Nephron (organoid): ENCODE data around the gene ZNF764.
"Not testable (repeated sequence)": the region's sequence is repeated elsewhere in the genome, so short reads cannot be mapped to it uniquely, and the experiment has no call there.

Source experiments
- H3K27ac Mint-ChIP-seq, 3 experiments: 2 replicates each; pipeline ENCODE4 v1.8.0; 2020; ENCODE audit warnings: mixed read lengths in 3 of 3, mild to moderate bottlenecking in 2 of 3, moderate library complexity in 1 of 3
- H3K27me3 Mint-ChIP-seq: 2 replicates; pipeline ENCODE4 v1.8.0; 2021; ENCODE audit warnings: low read depth, mild to moderate bottlenecking, moderate library complexity, mixed read lengths
- H3K36me3 Mint-ChIP-seq: 2 replicates; pipeline ENCODE4 v1.8.0; 2020; ENCODE audit warnings: low read depth, mixed read lengths
- H3K4me1 Mint-ChIP-seq: 2 replicates; pipeline ENCODE4 v1.8.0; 2020; ENCODE audit warnings: mixed read lengths
- H3K4me3 Mint-ChIP-seq, 3 experiments: 2 replicates each; pipeline ENCODE4 v1.8.0; 2020; ENCODE audit warnings: mild to moderate bottlenecking in 3 of 3, mixed read lengths in 3 of 3, moderate library complexity in 2 of 3
- H3K9me3 Mint-ChIP-seq: 2 replicates; pipeline ENCODE4 v1.8.0; 2020; ENCODE audit warnings: mixed read lengths
- TF ChIP-seq, protein P1 (sequence below), 3 experiments: fragments of 200-600 bp; sonication (generic); IDR thresholded peaks; one replicate each; pipeline ENCODE4 v1.5.0; 2021; ENCODE audit warnings: antibody characterized with exemption in 3 of 3; ENCODE audit not compliant: unreplicated experiment in 3 of 3

Gene ZNF764

DNA sequence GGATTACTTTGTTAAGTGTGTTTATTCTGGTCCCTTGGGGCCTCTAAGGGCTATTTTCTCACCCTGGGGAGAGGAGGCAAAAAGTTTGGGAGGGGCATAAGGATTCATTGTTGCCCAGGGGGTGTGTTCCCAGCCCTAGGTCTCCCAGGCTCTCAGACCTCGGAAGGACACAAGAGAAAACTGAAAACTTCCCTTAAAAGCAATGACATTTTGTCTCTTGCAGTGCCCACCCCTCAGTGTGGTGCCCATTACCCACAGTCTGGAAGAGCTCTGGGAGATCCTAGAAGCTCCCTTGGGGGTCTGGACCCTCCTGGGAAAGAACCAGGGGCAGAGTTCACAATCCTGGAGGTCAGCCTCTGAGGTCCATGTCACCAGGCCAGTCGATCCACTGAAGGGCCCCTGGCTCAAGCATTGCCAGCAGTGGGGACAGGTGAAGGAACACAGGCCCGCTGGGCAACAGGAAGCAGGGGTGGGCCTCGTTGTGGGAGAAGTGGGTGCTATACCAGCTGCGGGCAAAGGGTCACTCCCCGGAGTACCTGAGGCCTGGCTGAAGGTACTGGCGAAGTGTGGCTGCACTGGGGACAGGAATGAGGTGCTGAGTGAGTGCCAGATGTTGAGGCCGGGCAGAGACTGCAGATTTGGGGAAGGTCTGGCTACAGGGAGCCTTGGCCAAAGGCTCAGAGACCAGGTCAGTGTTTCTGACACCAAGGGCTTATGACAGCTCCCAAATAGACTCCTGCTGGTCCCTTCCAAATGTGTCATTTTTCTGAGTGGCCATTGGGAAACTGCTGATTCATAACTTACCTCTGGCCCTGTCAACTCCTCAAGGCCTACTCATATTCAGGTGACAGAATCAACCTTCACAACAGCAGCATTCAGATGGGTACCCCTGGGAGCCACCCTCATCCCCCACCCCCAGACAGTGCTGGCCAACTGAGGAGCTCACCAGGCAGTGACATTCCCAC is 18.9 kb downstream of the ZNF764 start:
- H3K36me3 Mint-ChIP-seq = peaks cover 5% of the 10 kb centered on the region
- no peaks in the 10 kb centered on the region for H3K9me3 Mint-ChIP-seq
- H3K27ac Mint-ChIP-seq = peak overlapping the region in 1 of 3 experiments; percentile 52
- TF ChIP-seq, protein P1, sequence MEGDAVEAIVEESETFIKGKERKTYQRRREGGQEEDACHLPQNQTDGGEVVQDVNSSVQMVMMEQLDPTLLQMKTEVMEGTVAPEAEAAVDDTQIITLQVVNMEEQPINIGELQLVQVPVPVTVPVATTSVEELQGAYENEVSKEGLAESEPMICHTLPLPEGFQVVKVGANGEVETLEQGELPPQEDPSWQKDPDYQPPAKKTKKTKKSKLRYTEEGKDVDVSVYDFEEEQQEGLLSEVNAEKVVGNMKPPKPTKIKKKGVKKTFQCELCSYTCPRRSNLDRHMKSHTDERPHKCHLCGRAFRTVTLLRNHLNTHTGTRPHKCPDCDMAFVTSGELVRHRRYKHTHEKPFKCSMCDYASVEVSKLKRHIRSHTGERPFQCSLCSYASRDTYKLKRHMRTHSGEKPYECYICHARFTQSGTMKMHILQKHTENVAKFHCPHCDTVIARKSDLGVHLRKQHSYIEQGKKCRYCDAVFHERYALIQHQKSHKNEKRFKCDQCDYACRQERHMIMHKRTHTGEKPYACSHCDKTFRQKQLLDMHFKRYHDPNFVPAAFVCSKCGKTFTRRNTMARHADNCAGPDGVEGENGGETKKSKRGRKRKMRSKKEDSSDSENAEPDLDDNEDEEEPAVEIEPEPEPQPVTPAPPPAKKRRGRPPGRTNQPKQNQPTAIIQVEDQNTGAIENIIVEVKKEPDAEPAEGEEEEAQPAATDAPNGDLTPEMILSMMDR (IDR thresholded peaks at IDR 0.05; ENCODE audit: unreplicated experiment in 3 of 3) = no peak
- H3K4me3 Mint-ChIP-seq = no peak overlapping the region
- H3K4me1 Mint-ChIP-seq = peaks cover 20% of the 10 kb centered on the region
- H3K27me3 Mint-ChIP-seq = no peaks in the 10 kb centered on the region

DNA sequence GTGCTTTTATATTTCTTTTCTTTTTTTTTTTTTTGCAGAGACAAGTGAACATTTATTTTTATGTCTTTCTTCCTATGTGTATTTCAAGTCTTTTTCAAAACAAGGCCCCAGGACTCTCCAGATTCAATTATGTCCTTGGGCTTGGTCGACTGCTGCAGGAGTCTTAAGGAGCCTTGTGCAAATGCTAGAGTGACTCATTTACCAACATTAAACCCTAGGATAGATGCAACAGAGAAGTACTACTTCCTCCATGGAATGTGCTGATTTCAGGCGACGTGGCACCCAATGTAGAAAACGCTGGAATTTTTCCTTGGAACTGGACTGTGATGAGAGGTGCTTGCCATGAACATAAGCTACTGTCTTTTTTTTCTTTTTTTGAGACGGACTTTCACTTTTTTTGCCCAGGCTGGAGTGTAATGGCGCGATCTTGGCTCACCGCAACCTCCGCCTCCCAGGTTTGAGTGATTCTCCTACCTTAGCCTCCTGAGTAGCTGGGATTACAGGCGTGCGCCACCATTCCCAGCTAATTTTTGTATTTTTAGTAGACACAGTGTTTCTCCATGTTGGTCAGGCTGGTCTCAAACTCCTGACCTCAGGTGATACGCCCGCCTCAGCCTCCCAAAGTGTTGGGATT is 21.7 kb downstream of the ZNF764 start:
- Mint-ChIP-seq H3K4me3 (peak overlapping the region; percentile 90 to 94 (median 94)), H3K4me1 (peaks cover 25% of the 10 kb centered on the region), H3K27ac (peak overlapping the region; percentile 97 to 99 (median 97))
- not testable (repeated sequence) for H3K36me3 Mint-ChIP-seq, H3K9me3 Mint-ChIP-seq, H3K27me3 Mint-ChIP-seq

DNA sequence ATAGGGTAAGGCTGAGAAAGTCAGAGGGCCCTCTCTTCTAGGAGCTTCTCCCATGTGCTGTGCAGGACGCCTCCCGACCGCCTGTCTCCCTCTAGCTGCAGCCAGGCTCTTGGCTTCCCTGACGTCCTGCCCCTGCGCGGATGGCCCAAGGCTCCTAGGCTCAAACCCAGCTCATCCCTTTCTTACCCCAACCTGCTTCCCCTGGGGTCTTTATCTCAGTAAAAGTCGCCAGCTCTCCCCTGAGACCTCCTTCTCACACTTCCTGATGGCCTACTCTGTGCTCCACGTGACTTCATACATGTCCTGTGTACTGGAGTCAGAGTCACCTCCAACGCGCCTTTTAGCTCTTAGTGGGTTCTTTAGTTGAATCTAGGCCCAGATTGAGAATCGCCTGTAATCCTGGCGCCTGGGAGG is 22.4 kb downstream of the ZNF764 start:
- H3K4me1 Mint-ChIP-seq = peaks cover 25% of the 10 kb centered on the region
- peak overlapping the region; percentile 90 to 94 (median 94) for H3K4me3 Mint-ChIP-seq
- peaks cover 14% of the 10 kb centered on the region for H3K36me3 Mint-ChIP-seq
- no peaks in the 10 kb centered on the region for H3K9me3 Mint-ChIP-seq
- TF ChIP-seq, protein P1 (IDR thresholded peaks at IDR 0.05; ENCODE audit: unreplicated experiment in 3 of 3) = peak; percentile 52 to 61 (median 59)
- no peaks in the 10 kb centered on the region for H3K27me3 Mint-ChIP-seq
- H3K27ac Mint-ChIP-seq = peak overlapping the region; percentile 97 to 99 (median 97)

DNA sequence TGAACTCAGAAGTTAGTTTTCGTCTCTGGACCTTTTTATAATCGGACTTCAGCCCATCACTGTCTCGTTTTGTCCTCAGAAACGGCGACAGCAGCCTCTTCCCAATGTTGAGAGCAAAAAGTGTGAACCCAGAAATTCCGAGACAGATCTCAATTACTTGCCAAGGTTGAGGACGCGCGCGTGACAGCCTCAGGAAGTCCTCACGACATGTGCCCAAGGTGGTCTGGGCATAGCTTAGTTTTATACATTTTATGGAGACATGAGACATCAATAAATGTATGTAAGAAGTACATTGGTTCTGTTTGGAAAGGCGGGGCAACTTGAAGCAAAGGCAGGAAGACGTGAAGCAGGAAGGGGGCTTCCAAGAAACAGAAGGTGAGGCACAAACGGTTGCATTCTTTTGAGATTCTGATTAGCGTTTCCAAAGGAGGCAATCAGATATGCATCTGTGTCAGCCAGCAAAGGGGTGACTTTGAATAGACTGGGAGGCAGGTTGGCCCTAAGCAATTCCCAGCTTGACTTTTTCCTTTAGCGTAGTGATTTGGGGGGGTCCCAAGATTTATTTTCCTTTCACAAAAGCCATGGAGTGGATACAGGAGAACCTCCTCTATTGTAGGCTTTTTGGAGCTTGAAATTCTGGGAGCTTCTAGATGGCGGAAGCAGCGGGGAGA is 22.9 kb downstream of the ZNF764 start:
- H3K9me3 Mint-ChIP-seq = no peaks in the 10 kb centered on the region
- H3K27me3 Mint-ChIP-seq = no peaks in the 10 kb centered on the region
- peaks cover 17% of the 10 kb centered on the region for H3K36me3 Mint-ChIP-seq
- peaks cover 25% of the 10 kb centered on the region for H3K4me1 Mint-ChIP-seq
- TF ChIP-seq, protein P1 (IDR thresholded peaks at IDR 0.05; ENCODE audit: unreplicated experiment in 3 of 3) = no peak
- H3K4me3 Mint-ChIP-seq = peak overlapping the region; percentile 90 to 94 (median 94)
- H3K27ac Mint-ChIP-seq = peak overlapping the region; percentile 97 to 99 (median 97)

DNA sequence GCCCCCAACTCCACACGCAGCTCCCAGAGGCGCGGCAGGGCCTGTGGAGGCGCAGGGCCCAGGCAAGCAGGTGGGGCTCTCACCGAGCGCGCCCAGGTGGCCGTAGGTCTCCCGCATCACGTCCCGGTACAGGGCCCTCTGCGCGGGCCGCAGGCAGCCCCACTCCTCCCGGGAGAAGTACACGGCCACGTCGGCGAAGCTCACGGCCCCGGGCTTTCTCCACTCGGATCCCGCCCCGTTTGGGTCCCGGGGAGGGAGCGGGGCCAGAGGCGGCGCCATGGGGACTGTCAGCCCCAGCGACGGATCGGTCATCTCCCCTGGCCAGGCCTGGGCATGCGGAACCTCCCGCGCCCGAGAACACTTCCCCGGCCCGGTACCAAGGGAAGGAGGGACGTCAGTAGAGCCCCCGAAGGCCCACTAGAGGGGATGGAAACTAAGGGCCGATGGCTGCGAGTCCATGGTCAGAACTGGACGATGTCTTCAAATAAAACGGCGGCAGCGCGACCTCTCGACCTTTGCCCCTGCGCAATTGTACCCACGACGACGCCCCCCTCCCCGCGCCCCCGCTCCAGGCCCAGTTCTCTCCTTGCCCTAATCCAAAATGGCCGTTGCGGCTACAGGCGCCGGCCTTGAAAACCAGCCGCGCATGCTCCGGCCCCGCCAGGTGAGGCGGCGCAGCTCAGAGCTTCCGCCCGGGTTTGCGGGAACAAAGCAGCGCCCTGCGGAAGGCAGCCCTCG is 23.6 kb downstream of the ZNF764 start, which contains the start of gene ZNF747:
TSS of gene ZNF747 (minus strand) at position 491 of the 738 bp plus-strand sequence. CDS start at position 312, 179 bp downstream.
- H3K36me3 Mint-ChIP-seq = peaks cover 17% of the 10 kb centered on the region
- peaks cover 25% of the 10 kb centered on the region for H3K4me1 Mint-ChIP-seq
- no peaks in the 10 kb centered on the region for H3K27me3 Mint-ChIP-seq
- TF ChIP-seq, protein P1 (IDR thresholded peaks at IDR 0.05; ENCODE audit: unreplicated experiment in 3 of 3) = no peak
- H3K27ac Mint-ChIP-seq = peak within 1 kb of the TSS; percentile 97 to 99 (median 97)
- peak within 1 kb of the TSS; percentile 90 to 94 (median 94) for H3K4me3 Mint-ChIP-seq
- no peaks in the 10 kb centered on the region for H3K9me3 Mint-ChIP-seq
